Activated T-helper 9 cell treated with anti-CD3 and anti-CD28 coated beads, Interleukin-2, amount 50 U/mL, for 16 hours (primary cell): ENCODE measurements around the gene FNIP2.
A peak's percentile ranks its signal among the peaks of the same experiment; 100 is the strongest.

Experiments used
- DNase-seq: peaks from one replicate; pipeline ENCODE4 v3.0.0-alpha.2; 2020; ENCODE audit warnings: low read depth

FNIP2 gene

GRCh38 chr4:158763462-158763861 is 5.4 kb upstream of the FNIP2 start:
- DNase-seq: no peak

- no peak for DNase-seq
These were observed 2.3 kb upstream of the FNIP2 start for GRCh38 chr4:158766434-158767044.

GRCh38 chr4:158767451-158767850 is 1.4 kb upstream of the FNIP2 start:
- no peak for DNase-seq

GRCh38 chr4:158769175-158769921 is 522 bp downstream of the FNIP2 start:
- DNase-seq: peak; percentile 20

GRCh38 chr4:158770671-158771070 is 1.8 kb downstream of the FNIP2 start:
- DNase-seq: no peak

GRCh38 chr4:158771776-158772175 is 3.0 kb downstream of the FNIP2 start:
- DNase-seq: no peak

- DNase-seq: no peak
These were observed 6.3 kb downstream of the FNIP2 start for GRCh38 chr4:158775091-158775651.

- DNase-seq: no peak
These were observed 7.3 kb downstream of the FNIP2 start for GRCh38 chr4:158776106-158776505.

- DNase-seq: no peak
These were observed 8.8 kb downstream of the FNIP2 start for GRCh38 chr4:158777423-158778155.

- DNase-seq: no peak
These were observed 9.4 kb downstream of the FNIP2 start for GRCh38 chr4:158778156-158778711.

- DNase-seq: no peak
These were observed 9.9 kb downstream of the FNIP2 start for GRCh38 chr4:158778712-158779111.

GRCh38 chr4:158781963-158782362 is 13.1 kb downstream of the FNIP2 start:
- DNase-seq: no peak

- DNase-seq: no peak
These were observed 13.9 kb downstream of the FNIP2 start for GRCh38 chr4:158782551-158783360.

- no peak for DNase-seq
These were observed 15.0 kb downstream of the FNIP2 start for GRCh38 chr4:158783785-158784184.

- DNase-seq: no peak
These were observed 16.9 kb downstream of the FNIP2 start for GRCh38 chr4:158785718-158786117.

GRCh38 chr4:158786121-158786601 is 17.3 kb downstream of the FNIP2 start:
- DNase-seq: no peak

GRCh38 chr4:158786955-158787354 is 18.1 kb downstream of the FNIP2 start:
- no peak for DNase-seq

GRCh38 chr4:158787709-158788475 is 19.1 kb downstream of the FNIP2 start:
- no peak for DNase-seq

- DNase-seq: no peak
These were observed 19.7 kb downstream of the FNIP2 start for GRCh38 chr4:158788516-158788915.

GRCh38 chr4:158789853-158790252 is 21.0 kb downstream of the FNIP2 start:
- DNase-seq: no peak

- DNase-seq: no peak
These were observed 24.2 kb downstream of the FNIP2 start for GRCh38 chr4:158793021-158793420.
